Nephron (organoid): ENCODE measurements around the gene ACTN2.
"Not testable (repeated sequence)": the region's sequence is repeated elsewhere in the genome, so short reads cannot be mapped to it uniquely, and the experiment has no call there.

Source experiments
- H3K27ac Mint-ChIP-seq, 3 experiments: 2 replicates each; pipeline ENCODE4 v1.8.0; 2020; ENCODE audit warnings: mixed read lengths in 3 of 3, mild to moderate bottlenecking in 2 of 3, moderate library complexity in 1 of 3
- H3K27me3 Mint-ChIP-seq: 2 replicates; pipeline ENCODE4 v1.8.0; 2021; ENCODE audit warnings: low read depth, mild to moderate bottlenecking, moderate library complexity, mixed read lengths
- H3K36me3 Mint-ChIP-seq: 2 replicates; pipeline ENCODE4 v1.8.0; 2020; ENCODE audit warnings: low read depth, mixed read lengths
- H3K4me1 Mint-ChIP-seq: 2 replicates; pipeline ENCODE4 v1.8.0; 2020; ENCODE audit warnings: mixed read lengths
- H3K4me3 Mint-ChIP-seq, 3 experiments: 2 replicates each; pipeline ENCODE4 v1.8.0; 2020; ENCODE audit warnings: mild to moderate bottlenecking in 3 of 3, mixed read lengths in 3 of 3, moderate library complexity in 2 of 3
- H3K9me3 Mint-ChIP-seq: 2 replicates; pipeline ENCODE4 v1.8.0; 2020; ENCODE audit warnings: mixed read lengths
- TF ChIP-seq, protein P1 (sequence below), 3 experiments: fragments of 200-600 bp; sonication (generic); IDR thresholded peaks; one replicate each; pipeline ENCODE4 v1.5.0; 2021; ENCODE audit warnings: antibody characterized with exemption in 3 of 3; ENCODE audit not compliant: unreplicated experiment in 3 of 3

ACTN2 gene

DNA sequence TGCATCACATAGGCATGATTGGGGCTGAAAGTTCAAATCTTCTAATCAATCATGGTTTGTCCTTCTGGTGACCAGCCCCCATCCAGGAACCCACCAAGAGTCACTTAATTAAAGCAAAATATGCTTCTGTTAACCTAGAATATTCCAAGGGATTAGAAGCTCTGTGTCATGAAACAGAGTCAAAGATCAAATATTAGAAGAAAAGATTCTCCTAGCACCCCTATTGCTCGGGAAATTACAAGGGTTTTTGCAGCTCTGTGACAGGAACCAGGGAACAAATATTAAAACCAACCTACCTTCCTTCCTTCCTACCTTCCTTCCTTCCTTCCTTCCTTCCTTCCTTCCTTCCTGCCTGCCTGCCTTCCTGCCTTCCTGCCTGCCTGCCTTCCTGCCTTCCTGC lies 31.8 kb upstream of the ACTN2 start:
- Mint-ChIP-seq H3K4me3 (peak overlapping the region in 1 of 3 experiments; percentile 34), H3K9me3 (no peaks in the 10 kb centered on the region), H3K4me1 (peaks cover 21% of the 10 kb centered on the region), H3K27me3 (peaks cover 4% of the 10 kb centered on the region), H3K27ac (peak overlapping the region; percentile 53 to 78 (median 73)), H3K36me3 (no peaks in the 10 kb centered on the region)
- TF ChIP-seq, protein P1, sequence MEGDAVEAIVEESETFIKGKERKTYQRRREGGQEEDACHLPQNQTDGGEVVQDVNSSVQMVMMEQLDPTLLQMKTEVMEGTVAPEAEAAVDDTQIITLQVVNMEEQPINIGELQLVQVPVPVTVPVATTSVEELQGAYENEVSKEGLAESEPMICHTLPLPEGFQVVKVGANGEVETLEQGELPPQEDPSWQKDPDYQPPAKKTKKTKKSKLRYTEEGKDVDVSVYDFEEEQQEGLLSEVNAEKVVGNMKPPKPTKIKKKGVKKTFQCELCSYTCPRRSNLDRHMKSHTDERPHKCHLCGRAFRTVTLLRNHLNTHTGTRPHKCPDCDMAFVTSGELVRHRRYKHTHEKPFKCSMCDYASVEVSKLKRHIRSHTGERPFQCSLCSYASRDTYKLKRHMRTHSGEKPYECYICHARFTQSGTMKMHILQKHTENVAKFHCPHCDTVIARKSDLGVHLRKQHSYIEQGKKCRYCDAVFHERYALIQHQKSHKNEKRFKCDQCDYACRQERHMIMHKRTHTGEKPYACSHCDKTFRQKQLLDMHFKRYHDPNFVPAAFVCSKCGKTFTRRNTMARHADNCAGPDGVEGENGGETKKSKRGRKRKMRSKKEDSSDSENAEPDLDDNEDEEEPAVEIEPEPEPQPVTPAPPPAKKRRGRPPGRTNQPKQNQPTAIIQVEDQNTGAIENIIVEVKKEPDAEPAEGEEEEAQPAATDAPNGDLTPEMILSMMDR (IDR thresholded peaks at IDR 0.05; ENCODE audit: unreplicated experiment in 3 of 3): no peak

DNA sequence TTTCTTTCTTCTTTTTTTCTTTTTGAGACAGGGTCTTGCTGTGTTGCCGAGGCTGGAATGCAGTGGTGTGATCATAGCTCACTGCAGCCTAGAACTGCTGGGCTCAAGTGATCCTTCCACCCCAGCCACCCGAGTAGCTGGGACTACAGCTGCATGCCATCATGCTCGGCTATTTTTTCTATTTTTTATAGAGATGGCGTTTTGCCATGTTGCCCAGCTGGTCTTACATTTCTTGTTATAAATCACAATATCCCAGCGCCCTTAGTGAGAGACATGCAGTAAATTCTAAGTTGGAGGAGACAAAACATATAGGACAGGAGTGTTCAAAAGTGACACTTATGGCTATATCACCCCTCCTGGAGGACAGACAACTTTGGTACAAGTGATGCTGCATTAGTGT lies 31.3 kb upstream of the ACTN2 start:
- H3K36me3 Mint-ChIP-seq: no peaks in the 10 kb centered on the region
- peaks cover 4% of the 10 kb centered on the region for H3K27me3 Mint-ChIP-seq
- peak overlapping the region; percentile 53 to 78 (median 73) for H3K27ac Mint-ChIP-seq
- peaks cover 25% of the 10 kb centered on the region for H3K4me1 Mint-ChIP-seq
- TF ChIP-seq, protein P1 (IDR thresholded peaks at IDR 0.05; ENCODE audit: unreplicated experiment in 3 of 3): no peak
- H3K9me3 Mint-ChIP-seq: no peaks in the 10 kb centered on the region
- peak overlapping the region in 1 of 3 experiments; percentile 34 for H3K4me3 Mint-ChIP-seq

DNA sequence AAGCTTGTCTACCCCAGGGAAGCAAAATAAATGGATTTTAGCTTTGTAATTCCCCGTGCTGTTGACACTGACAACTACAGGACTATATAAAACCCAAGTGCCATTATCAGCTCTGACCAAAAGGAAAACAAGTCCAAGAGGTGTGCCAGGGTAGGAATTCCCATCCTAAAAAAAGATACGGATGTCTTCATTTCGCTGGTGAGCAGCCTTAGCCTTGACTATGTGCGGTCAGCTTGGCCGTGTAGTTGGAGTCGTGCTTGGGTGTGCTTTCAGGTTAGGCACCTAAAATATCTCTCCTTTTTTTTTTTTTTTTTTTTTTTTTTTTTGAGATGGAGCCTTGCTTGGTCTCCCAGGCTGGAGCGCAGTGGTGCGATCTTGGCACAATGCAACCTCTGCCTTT lies 28.9 kb upstream of the ACTN2 start:
- peaks cover 9% of the 10 kb centered on the region for H3K27me3 Mint-ChIP-seq
- peaks cover 4% of the 10 kb centered on the region for H3K9me3 Mint-ChIP-seq
- peaks cover 31% of the 10 kb centered on the region for H3K4me1 Mint-ChIP-seq
- TF ChIP-seq, protein P1 (IDR thresholded peaks at IDR 0.05; ENCODE audit: unreplicated experiment in 3 of 3): no peak
- H3K36me3 Mint-ChIP-seq: no peaks in the 10 kb centered on the region
- H3K27ac Mint-ChIP-seq: no peak overlapping the region
- H3K4me3 Mint-ChIP-seq: no peak overlapping the region

DNA sequence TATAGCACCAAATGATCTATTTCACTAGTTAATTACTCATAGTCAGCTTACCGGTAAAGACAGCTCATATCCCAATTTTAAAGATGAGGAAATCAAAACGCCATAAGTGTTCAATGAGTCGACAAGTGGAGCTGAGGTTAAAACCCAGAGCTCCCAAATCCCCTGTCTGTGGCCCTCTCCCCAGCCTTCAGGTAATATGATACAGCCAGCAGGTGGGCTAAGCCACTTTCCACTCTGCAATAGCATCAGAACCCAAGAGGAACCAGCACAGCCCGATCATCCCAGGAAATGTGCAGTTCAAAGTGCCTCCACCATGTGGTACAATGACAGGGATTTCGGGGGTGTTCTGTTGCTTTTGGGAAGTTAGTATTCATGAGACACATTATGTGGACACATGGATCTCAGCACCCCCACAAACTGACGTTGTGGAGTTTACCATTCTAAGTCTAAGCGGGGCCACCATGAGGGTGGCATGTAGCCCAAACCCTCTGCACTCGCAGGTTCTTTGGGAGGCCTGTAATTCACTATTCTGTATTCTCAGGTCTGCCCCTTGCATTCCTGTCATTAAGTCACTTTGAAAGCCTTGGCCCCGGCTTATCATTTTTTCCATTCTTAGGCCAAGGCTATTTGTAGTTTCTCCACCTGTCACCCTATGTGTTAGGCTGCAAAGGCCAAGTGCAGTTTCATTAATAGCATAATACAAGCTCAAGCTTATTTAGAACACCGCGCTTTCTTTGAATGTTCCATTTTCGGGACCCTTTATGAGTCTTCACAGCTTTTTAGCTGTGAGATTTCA lies 26.3 kb upstream of the ACTN2 start:
- Mint-ChIP-seq H3K27ac (no peak overlapping the region), H3K4me1 (peaks cover 23% of the 10 kb centered on the region), H3K36me3 (no peaks in the 10 kb centered on the region), H3K9me3 (peaks cover 4% of the 10 kb centered on the region), H3K27me3 (peaks cover 19% of the 10 kb centered on the region), H3K4me3 (no peak overlapping the region)
- TF ChIP-seq, protein P1 (IDR thresholded peaks at IDR 0.05; ENCODE audit: unreplicated experiment in 3 of 3): no peak

DNA sequence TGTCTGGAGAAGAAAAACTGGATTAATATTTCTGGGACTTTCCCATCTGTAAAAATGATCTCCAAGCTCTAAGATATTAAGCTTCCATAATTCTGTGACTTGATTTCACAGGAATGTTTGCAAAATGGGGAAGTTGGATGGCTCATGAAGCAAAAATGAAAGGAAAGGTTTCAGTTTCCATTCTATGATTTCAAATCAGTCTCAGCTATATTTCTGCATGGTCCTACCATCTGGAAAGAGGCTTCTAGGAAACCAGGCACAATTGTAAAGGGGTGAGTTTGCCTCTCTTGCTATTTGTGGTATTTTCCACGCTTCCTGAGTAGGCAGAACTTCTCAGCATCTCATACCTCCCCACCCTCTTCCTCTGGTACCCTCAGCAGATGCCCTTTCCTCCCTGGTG lies 22.4 kb upstream of the ACTN2 start:
- no peak overlapping the region for H3K27ac Mint-ChIP-seq
- peaks cover 22% of the 10 kb centered on the region for H3K27me3 Mint-ChIP-seq
- TF ChIP-seq, protein P1 (IDR thresholded peaks at IDR 0.05; ENCODE audit: unreplicated experiment in 3 of 3): no peak
- peaks cover 14% of the 10 kb centered on the region for H3K4me1 Mint-ChIP-seq
- no peaks in the 10 kb centered on the region for H3K36me3 Mint-ChIP-seq
- H3K4me3 Mint-ChIP-seq: no peak overlapping the region
- H3K9me3 Mint-ChIP-seq: peaks cover 10% of the 10 kb centered on the region

DNA sequence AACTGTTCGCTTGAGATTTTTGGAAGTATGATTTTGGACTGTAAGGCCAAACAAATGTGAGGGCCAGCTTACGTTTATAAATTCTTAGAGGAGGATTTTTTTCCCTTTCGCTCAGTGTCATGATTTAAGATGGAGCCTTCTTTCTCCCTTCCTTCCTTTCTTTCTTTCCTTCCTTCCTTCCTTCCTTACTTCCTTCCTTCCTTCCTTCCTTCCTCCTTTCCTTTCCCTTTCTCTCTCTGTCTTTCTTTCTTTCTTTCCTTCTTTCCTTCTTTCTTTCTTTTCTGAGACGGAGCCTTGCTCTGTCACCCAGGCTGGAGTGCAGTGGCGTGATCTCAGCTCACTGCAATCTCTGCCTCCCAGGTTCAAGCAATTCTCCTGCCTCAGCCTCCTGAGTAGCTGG lies 17.4 kb upstream of the ACTN2 start:
- H3K36me3 Mint-ChIP-seq, H3K27ac Mint-ChIP-seq, H3K4me3 Mint-ChIP-seq: not testable (repeated sequence)

More for the DNA sequence above, 17.4 kb upstream of the ACTN2 start:
- H3K9me3 Mint-ChIP-seq: not testable (repeated sequence)
- Mint-ChIP-seq H3K27me3 (peaks cover 30% of the 10 kb centered on the region), H3K4me1 (peaks cover 22% of the 10 kb centered on the region)
